Subcutaneous adipose tissue (tissue), 4 donors: ENCODE results near the gene HMOX1. TPM values are rescaled to one million over a fixed set of nuclear protein-coding genes. Genes with fewer than 3 reads are reported as not detected.

Source experiments
- CTCF ChIP-seq: fragments of 450-650 bp; IDR thresholded peaks from one replicate; pipeline ENCODE4 v1.5.1; 2016; ENCODE audit warnings: low read depth, mild to moderate bottlenecking, control low read depth, antibody characterized with exemption, moderate library complexity
- total RNA-seq, 4 donors: library from RNA; depleted of rRNA; stranded (reverse); fragments of >200 nt; gene quantifications; one replicate each; pipeline ENCODE4 v1.1.0, GENCODE V29; 2016

HMOX1 gene
- total RNA-seq, 4 donors from 2014 or later: 17.6 to 80.4 (median 28.7) TPM

DNA sequence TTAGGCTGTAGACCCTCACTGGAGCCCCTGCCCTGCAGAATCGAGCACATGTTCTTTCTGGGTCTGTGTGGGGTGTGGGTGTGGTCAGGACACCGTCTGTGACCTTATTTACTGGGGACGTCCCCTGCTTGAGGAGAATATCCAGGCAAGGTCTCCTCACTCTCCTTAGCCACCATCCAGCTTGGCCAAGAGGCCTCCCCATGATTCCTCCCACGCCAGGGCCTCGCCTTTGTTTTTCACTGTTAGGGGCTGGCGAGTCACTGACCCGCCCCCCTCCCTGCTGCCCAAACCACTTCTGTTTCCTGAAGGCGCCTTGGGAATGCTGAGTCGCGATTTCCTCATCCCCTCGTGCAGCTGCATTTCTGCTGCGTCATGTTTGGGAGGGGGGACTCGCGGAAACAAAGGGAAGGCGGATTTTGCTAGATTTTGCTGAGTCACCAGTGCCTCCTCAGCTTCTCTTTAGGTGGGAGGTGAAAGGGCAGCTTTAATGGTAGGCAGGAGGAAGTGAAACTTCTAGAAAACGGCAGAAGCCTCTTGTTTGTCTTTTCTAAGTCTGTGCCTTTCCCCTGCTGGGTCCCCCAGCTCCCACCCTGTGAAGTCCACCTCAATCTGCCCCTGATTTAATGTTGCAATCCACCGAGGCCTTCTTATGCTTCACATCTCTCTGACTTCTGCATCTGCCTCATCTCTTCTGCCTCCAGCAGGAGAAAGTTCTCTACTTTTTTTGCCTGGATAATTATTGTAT, 4.0 kb upstream of the HMOX1 start:
- TF ChIP-seq CTCF: no peak

- no peak for TF ChIP-seq CTCF
Measured at GRCh38 chr22:35377735-35378134, 3.2 kb upstream of the HMOX1 start.

DNA sequence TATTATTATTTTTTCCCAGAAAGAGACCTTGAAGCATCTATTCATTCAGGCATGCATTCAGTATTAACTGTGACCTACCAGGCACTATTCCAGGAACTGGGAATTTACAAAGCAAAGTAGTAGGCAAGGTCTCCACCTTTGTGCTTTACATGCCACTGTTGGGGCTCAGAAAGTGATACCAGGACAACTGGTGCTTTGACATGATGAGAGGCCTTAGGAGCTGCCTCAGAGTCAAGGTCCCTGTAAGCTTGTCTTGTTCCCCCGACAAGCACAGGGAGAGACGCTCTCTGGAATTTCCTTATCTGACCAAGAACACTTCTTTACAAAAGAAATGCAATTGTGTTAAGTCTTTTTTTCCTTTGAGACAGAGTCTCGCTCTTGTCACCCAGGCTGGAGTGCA, 2.3 kb upstream of the HMOX1 start:
- TF ChIP-seq CTCF: no peak

- TF ChIP-seq CTCF: no peak
Measured at GRCh38 chr22:35379146-35379993, 1.5 kb upstream of the HMOX1 start.

DNA sequence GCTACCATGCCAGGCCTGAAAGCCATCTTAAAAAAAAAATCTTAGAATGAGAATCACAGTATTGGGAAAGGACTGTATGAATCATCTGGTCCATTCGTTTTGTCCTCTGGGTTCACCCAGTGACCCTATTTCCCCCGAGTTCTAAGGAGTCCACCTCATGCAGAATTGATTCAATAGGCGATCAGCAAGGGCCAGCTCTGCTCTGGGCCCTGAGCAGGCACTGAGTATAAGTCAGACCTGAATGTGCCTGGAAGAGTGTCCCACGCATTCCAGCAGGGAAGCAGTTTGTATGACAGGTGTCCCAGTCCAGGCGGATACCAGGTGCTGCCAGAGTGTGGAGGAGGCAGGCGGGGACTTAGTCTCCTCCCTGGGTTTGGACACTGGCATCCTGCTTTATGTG, 883 bp upstream of the HMOX1 start:
- no peak for TF ChIP-seq CTCF

- TF ChIP-seq CTCF: no peak
Measured at GRCh38 chr22:35381424-35382009, 621 bp downstream of the HMOX1 start.

- no peak for TF ChIP-seq CTCF
Measured at GRCh38 chr22:35383679-35384071, 2.8 kb downstream of the HMOX1 start.
